GM18951 (cell line): ENCODE data around the gene GREB1L.

ENCODE experiments used
- POLR2A ChIP-seq: IDR thresholded peaks from 4 replicates; pipeline ENCODE4 v1.6.1; 2011; ENCODE audit warnings: mild to moderate bottlenecking; ENCODE audit not compliant: insufficient read length, insufficient read depth; ENCODE audit errors: extremely low read depth
- in situ Hi-C: fragments of 300-500 bp; cut with MboI; formaldehyde crosslinking; loops from one replicate; pipeline ENCODE4 v1.12.0; 2022; ENCODE audit warnings: low sequenced_read_pairs, mixed read lengths, inconsistent platforms; ENCODE audit not compliant: unreplicated experiment

GREB1L gene

DNA sequence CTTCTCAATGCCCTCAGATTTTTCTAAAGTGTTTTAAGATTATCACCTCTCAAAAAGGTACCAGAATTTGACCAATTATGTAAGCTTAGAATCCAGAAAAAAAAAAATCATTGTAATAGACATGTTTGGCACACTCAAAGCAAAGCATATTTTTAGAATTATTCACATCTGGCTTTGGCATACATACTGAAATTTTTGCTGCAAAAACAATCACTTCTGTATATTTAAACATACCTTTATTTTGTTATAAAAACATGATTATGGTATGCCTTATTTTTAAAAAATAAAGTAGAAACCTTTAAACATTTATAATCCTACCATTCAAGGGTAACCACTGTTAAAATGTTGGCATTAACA is 215.1 kb downstream of the GREB1L start:
- in situ Hi-C loops, result no loop called here
- no peak for TF ChIP-seq POLR2A

- in situ Hi-C loops, result no loop called here
- no peak for TF ChIP-seq POLR2A
Observed at GRCh38 chr18:21458310-21458709, 216.3 kb downstream of the GREB1L start.

DNA sequence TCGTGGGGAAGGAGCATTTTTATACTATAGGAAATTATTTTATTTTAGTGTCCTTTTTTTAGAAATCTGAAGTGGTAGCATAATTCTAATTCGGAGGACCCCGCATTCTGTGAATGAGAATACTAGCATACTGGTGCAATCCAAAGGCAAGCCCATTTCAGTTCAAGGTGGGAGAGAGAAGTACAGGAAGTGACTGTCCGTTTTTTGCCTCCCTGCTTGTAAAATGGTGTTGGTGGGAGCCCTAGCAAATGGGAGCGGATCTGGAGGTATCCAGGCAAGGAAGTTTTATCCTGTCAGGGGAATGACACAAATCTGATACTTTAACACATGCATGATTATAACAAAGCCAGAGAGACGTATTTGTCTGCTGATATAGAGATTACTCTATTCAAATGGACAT is 216.8 kb downstream of the GREB1L start:
- no peak for TF ChIP-seq POLR2A
- in situ Hi-C loops, result no loop called here

GRCh38 chr18:21459706-21460286 is 217.8 kb downstream of the GREB1L start:
- no peak for TF ChIP-seq POLR2A
- in situ Hi-C loops, result no loop called here

- in situ Hi-C loops, result no loop called here
- TF ChIP-seq POLR2A, result no peak
Observed at GRCh38 chr18:21461460-21461859, 219.4 kb downstream of the GREB1L start.

DNA sequence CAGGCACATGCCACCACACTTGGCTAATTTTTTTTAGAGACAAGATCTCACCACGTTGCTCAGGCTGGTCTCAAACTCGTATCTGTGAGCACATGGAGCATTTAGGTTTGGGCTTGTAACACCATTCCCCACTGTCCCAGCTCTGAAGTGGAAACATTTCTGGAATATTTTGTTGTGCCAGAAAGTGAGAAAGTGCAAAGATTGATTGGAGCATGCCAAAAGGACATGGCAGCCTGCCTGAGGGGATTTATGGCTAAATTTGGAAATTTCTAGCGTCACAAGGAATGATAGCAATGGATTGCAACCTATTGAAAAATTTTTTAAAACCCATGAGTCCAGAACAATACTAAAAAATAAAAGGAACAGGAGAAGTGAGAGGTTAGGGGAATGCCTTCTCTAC is 221.7 kb downstream of the GREB1L start:
- in situ Hi-C loops, result no loop called here
- TF ChIP-seq POLR2A, result no peak

DNA sequence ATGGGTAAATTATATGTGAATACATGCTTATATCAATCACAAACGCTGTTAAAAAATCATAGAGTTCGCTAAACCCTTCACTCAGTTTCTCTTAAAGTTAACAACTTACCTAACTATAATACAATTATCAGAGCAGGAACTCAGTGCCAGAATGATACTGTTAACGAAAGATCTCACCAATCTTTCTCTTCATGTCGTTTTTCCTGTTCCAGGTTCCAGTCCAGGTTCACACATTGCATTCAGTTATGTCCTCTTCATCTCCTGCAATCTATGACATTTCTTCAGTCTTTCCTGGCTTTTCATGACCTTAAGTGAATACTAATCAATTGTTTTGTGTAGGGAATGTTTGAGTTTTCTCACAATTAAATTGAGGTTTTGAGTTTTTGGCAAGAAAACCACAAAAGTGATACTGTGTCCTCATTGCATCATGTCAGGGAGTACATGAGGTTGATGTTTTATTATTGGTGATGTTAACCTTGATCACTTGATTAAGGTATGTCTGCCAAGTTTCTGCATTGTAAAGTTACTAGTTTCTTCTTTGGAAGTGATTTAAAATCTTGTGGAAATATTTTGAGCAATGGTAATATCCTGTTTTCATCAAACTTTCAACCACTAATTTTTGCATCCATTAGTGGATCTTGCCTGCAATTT is 226.6 kb downstream of the GREB1L start:
- no peak for TF ChIP-seq POLR2A
- in situ Hi-C loops, result no loop called here

DNA sequence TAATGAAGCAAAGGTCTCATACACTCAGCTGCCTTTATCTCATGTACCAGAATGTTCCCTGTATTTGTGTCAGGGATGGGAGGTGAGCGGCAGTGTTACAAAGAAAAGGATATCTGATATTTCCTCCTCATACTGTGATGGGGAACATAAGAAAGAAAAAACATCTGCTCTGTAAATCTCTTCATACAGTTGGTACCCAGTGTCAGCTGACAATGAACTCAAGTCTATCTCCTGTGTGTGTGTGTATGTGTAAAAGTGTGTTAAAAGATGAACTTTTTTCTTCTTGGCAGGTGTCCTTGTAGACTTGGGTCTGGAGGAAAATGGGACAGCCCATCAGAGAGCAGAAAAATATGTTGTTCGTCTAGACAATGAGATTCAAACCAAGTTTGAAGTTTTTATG is 230.7 kb downstream of the GREB1L start:
- in situ Hi-C loops, result no loop called here

GRCh38 chr18:21474621-21475020 is 232.6 kb downstream of the GREB1L start:
- TF ChIP-seq POLR2A, result no peak
- in situ Hi-C loops, result loop anchor here (25.0 kb wide), 1 partner anchor 488 kb away; no protein-coding TSS in a partner anchor

More for the DNA sequence above, 230.7 kb downstream of the GREB1L start:
- no peak for TF ChIP-seq POLR2A

DNA sequence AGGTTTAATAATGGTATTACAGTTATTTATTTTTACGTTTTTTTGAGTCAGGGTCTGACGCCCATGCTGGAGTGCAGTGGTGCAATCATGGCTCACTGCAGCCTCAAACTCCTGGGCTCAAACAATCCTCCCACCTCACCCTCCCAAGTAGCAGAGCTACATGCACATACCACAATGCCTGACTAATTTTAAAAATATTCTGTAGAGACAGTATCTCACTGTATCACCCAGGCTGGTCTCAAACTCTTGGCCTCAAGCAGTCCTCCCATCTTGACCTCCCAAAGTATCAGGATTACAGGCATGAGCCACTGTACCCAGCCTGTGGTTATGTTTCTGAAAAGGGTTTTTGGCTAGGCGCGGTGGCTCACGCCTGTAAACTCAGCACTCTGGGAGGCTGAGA is 237.7 kb downstream of the GREB1L start:
- TF ChIP-seq POLR2A, result no peak
- in situ Hi-C loops, result loop anchor here (25.0 kb wide), 1 partner anchor 483 kb away; no protein-coding TSS in a partner anchor

DNA sequence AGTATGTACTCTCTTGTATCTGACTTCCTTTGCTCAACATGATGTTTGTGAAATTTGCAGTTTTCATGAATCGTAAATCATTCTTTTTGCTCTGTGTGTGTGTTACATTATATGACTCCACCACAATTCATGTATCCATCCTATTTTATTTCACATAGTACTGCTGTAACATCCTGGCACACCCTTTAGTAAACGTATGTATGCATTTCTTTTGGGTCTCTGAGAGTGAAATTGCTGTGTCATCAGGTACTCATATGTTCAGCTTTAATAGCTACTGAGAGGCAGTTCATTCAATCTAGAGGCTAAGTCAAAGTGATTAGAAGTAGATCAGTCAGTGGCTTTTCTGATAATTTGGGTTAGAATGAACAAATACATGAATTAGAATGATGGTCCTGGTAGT is 239.7 kb downstream of the GREB1L start:
- no peak for TF ChIP-seq POLR2A
- in situ Hi-C loops, result loop anchor here (25.0 kb wide), 1 partner anchor 481 kb away; no protein-coding TSS in a partner anchor

DNA sequence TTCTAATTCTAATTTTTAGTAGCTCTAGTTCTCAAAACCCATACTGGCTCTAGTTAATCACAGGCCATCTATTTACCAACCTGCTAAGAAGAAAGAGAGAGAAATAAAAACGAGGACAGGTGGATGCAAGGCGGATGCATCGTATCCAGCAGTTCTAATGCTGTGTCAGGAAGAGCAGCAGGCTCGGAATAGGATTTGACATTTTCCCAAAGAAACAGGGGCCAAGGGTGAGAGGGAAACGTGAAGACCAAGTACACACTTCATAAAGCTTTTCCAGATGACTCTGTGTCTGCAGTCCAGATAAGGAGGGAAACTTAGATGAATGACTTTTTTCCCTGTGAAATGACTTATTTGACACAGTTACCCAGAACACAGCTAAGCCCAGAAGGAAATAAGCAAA is 241.0 kb downstream of the GREB1L start:
- TF ChIP-seq POLR2A, result no peak
- in situ Hi-C loops, result loop anchor here (25.0 kb wide), 1 partner anchor 479 kb away; no protein-coding TSS in a partner anchor

- TF ChIP-seq POLR2A, result no peak
- in situ Hi-C loops, result loop anchor here (25.0 kb wide), 1 partner anchor 477 kb away; no protein-coding TSS in a partner anchor
Observed at GRCh38 chr18:21484851-21485636, 243.0 kb downstream of the GREB1L start.
